ENCODE results near the gene STAC.
"Not testable (repeated sequence)": the region's sequence is repeated elsewhere in the genome, so short reads cannot be mapped to it uniquely, and the experiment has no call there.

Gene STAC

GRCh38 chr3:36416599-36416998 lies 36.3 kb downstream of the STAC start:
- no peak for ATAC-seq

GRCh38 chr3:36417237-36417636 lies 36.9 kb downstream of the STAC start:
- ATAC-seq: no peak

- ATAC-seq: no peak
Measured at GRCh38 chr3:36418296-36418695, 38.0 kb downstream of the STAC start.

GRCh38 chr3:36428445-36428844 lies 48.1 kb downstream of the STAC start:
- no peak for ATAC-seq

GRCh38 chr3:36429986-36430485 lies 49.7 kb downstream of the STAC start:
- no peak for ATAC-seq

GRCh38 chr3:36433511-36433910 lies 53.2 kb downstream of the STAC start:
- ATAC-seq: no peak

- no peak for ATAC-seq
Measured at GRCh38 chr3:36434687-36435426, 54.6 kb downstream of the STAC start.

- peak; percentile 49 to 63 for ATAC-seq
Measured at GRCh38 chr3:36443028-36443686, 62.9 kb downstream of the STAC start.

- peak; percentile 57 to 63 for ATAC-seq
Measured at GRCh38 chr3:36444909-36445308, 64.6 kb downstream of the STAC start.

GRCh38 chr3:36446276-36446675 lies 66.0 kb downstream of the STAC start:
- ATAC-seq: peak; percentile 23 to 28

- no peak for ATAC-seq
Measured at GRCh38 chr3:36447061-36447460, 66.8 kb downstream of the STAC start.

- ATAC-seq: no peak
Measured at GRCh38 chr3:36451816-36452215, 71.5 kb downstream of the STAC start.

GRCh38 chr3:36453213-36453612 lies 72.9 kb downstream of the STAC start:
- ATAC-seq: not testable (repeated sequence)

GRCh38 chr3:36453896-36454295 lies 73.6 kb downstream of the STAC start:
- not testable (repeated sequence) for ATAC-seq

- ATAC-seq: no peak
Measured at GRCh38 chr3:36455406-36455805, 75.1 kb downstream of the STAC start.

- no peak for ATAC-seq
Measured at GRCh38 chr3:36456784-36457183, 76.5 kb downstream of the STAC start.

GRCh38 chr3:36457667-36458066 lies 77.4 kb downstream of the STAC start:
- no peak for ATAC-seq

GRCh38 chr3:36459177-36459576 lies 78.9 kb downstream of the STAC start:
- ATAC-seq: no peak

GRCh38 chr3:36461597-36461996 lies 81.3 kb downstream of the STAC start:
- no peak for ATAC-seq

GRCh38 chr3:36472045-36472444 lies 91.7 kb downstream of the STAC start:
- ATAC-seq: not testable (repeated sequence)

GRCh38 chr3:36475558-36475957 lies 95.3 kb downstream of the STAC start:
- no peak for ATAC-seq

GRCh38 chr3:36476286-36476942 lies 96.1 kb downstream of the STAC start:
- no peak for ATAC-seq

GRCh38 chr3:36477655-36478054 lies 97.4 kb downstream of the STAC start:
- no peak for ATAC-seq
